IPS DF 6.9 (cell line): Measurements from ENCODE around the gene ZDHHC20.

ENCODE experiments used
- DNase-seq: peaks from one replicate; pipeline ENCODE4 v3.0.0-alpha.2; 2013; ENCODE audit warnings: low read depth, low spot score
- H3K27ac ChIP-seq: one replicate; pipeline ENCODE4 v1.5.1; 2013; ENCODE audit warnings: low read length, control low read depth
- H3K27me3 ChIP-seq: 2 replicates; pipeline ENCODE4 v1.6.1; 2013; ENCODE audit warnings: mild to moderate bottlenecking, low read length; ENCODE audit not compliant: control insufficient read depth, insufficient read depth
- H3K36me3 ChIP-seq: 2 replicates; pipeline ENCODE4 v1.6.1; 2013; ENCODE audit warnings: low read length; ENCODE audit not compliant: control insufficient read depth, insufficient read depth
- H3K4me1 ChIP-seq: 2 replicates; pipeline ENCODE4 v1.6.1; 2013; ENCODE audit warnings: low read length; ENCODE audit not compliant: control insufficient read depth, insufficient read depth
- H3K4me3 ChIP-seq: 2 replicates; pipeline ENCODE4 v1.5.1; 2013; ENCODE audit warnings: mild to moderate bottlenecking, low read length
- H3K9me3 ChIP-seq: 2 replicates; pipeline ENCODE4 v1.6.1; 2013; ENCODE audit warnings: low read length, inconsistent platforms; ENCODE audit not compliant: control insufficient read depth, insufficient read depth
- WGBS: extraction: QIAGEN DNeasy Blood & Tissue Kit; methylation state at CpG from one replicate; pipeline ENCODE4 v1.1.7; 2013; ENCODE audit warnings: mixed read lengths, missing lambda C conversion rate; ENCODE audit not compliant: insufficient read length, insufficient coverage; 5-methylcytosine and 5-hydroxymethylcytosine counted together

ZDHHC20 gene, protein sequence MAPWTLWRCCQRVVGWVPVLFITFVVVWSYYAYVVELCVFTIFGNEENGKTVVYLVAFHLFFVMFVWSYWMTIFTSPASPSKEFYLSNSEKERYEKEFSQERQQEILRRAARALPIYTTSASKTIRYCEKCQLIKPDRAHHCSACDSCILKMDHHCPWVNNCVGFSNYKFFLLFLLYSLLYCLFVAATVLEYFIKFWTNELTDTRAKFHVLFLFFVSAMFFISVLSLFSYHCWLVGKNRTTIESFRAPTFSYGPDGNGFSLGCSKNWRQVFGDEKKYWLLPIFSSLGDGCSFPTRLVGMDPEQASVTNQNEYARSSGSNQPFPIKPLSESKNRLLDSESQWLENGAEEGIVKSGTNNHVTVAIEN

DNA sequence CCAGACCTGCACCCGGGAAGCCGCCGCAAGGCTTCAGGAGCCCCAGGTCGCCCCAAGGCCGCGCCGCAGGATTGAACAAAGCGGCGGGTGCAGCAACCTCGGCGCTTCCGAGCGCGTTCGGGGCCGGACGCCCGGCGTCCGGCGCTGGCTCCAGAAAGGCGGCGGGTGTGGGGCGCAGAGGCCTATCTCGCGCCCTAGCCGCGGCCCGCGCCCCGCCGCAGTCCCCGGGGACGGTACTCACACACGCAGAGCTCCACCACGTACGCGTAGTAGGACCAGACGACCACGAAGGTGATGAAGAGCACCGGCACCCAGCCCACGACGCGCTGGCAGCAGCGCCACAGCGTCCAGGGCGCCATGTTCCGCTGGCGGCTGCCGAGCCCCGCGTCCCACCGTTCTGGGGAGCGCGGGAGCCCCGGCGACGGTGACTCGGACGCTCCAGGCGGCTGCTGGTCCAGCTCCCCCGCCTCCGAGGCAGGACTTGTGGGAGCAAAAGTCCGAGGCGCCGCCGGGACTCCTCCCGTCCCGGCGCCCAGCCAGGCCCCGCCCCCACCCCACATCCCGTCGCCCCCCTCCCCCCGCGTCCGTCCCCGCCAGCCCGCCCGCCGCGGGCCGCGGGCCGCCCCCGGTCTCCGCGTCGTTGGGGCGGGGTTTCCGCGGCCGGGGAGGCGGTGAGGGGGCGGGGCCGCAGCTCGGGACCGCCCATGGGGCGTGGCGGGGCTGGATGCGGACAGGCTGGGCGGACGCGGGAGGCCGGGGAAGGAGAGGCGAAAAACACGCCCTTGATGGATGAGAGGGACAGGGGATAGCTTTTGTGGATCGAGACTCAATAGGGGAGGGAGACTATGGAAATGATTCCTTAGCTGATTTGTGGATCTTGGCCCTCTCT is at the start of gene ZDHHC20:
Gene ZDHHC20, minus strand, starts transcription at position 491 of the 889 bp plus-strand sequence. Its CDS starts 132 bp downstream, at position 359.
- no CpG with 5 or more reads among the region's 107 CpGs for WGBS
- no peak for DNase-seq
- no peak within 1 kb of the TSS for H3K27ac ChIP-seq

GRCh38 chr13:21504379-21504778 is 45.3 kb upstream of the ZDHHC20 start:
- Histone ChIP-seq H3K4me3 (no peak overlapping the region), H3K27me3 (no peaks in the 10 kb centered on the region), H3K36me3 (no peaks in the 10 kb centered on the region), H3K9me3 (no peaks in the 10 kb centered on the region), H3K27ac (no peak overlapping the region), H3K4me1 (no peaks in the 10 kb centered on the region)
- no CpG with 5 or more reads among the region's 3 CpGs for WGBS
- no peak for DNase-seq

More for the DNA sequence above, at the start of gene ZDHHC20:
- H3K36me3 ChIP-seq: no peaks in the 10 kb centered on the region
- H3K9me3 ChIP-seq: no peaks in the 10 kb centered on the region
- H3K27me3 ChIP-seq: no peaks in the 10 kb centered on the region
- H3K4me1 ChIP-seq: no peaks in the 10 kb centered on the region
- peak within 1 kb of the TSS; percentile 96 for H3K4me3 ChIP-seq

- H3K27ac ChIP-seq: no peak overlapping the region
- no peak overlapping the region for H3K4me3 ChIP-seq
- no peaks in the 10 kb centered on the region for H3K4me1 ChIP-seq
- DNase-seq: no peak
- H3K9me3 ChIP-seq: no peaks in the 10 kb centered on the region
- no peaks in the 10 kb centered on the region for H3K27me3 ChIP-seq
- no peaks in the 10 kb centered on the region; the same call in 1 of the 2 replicates for H3K36me3 ChIP-seq
- WGBS: no CpG with 5 or more reads among the region's 3 CpGs
These were observed 42.6 kb upstream of the ZDHHC20 start for GRCh38 chr13:21501686-21502085.

DNA sequence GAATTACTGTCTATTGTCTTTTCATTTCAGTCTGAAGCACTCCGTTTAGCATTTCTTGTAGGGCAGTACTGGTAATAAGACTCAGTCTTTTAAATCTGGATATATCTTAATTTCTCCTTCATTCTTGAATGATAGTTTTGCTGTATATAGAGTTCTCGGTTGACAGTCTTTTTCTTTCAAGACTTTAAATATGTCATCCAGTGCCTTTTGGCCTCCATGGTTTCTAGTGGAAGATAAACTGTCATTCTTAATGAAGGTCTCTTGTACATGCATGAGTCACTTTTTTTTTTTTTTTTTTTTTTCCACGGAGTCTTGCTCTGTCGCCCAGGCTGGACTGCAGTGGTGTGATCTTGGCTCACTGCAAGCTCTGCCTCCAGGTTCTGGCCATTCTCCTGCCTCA is 27.2 kb upstream of the ZDHHC20 start:
- no peaks in the 10 kb centered on the region for H3K9me3 ChIP-seq
- H3K4me1 ChIP-seq: no peaks in the 10 kb centered on the region
- no peak for DNase-seq
- H3K27ac ChIP-seq: no peak overlapping the region
- H3K4me3 ChIP-seq: no peak overlapping the region
- no peaks in the 10 kb centered on the region for H3K36me3 ChIP-seq
- H3K27me3 ChIP-seq: no peaks in the 10 kb centered on the region
- WGBS: no CpG with 5 or more reads among the region's 4 CpGs

DNA sequence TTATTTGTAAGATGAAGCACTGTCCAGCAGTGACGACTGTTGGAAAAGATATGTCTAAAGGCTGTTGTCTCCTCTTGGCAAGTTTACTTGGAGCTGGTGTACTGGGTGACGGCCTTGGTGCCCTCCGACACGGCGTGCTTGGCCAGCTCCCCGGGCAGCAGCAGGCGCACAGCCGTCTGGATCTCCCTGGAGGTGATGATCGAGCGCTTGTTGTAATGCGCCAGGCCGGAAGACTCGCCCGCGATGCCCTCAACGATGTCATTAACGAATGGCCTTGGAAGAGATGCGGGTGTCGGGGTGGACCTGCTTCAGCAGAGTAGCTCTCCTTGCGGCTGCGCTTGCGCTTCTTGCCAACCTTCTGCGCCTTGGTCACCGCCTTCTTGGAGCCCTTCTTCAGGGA is 24.6 kb upstream of the ZDHHC20 start:
- H3K27me3 ChIP-seq: no peaks in the 10 kb centered on the region
- WGBS: no CpG with 5 or more reads among the region's 24 CpGs
- no peaks in the 10 kb centered on the region for H3K9me3 ChIP-seq
- DNase-seq: no peak
- H3K27ac ChIP-seq: no peak overlapping the region
- H3K4me1 ChIP-seq: no peaks in the 10 kb centered on the region
- H3K36me3 ChIP-seq: no peaks in the 10 kb centered on the region
- H3K4me3 ChIP-seq: no peak overlapping the region

- Histone ChIP-seq H3K9me3 (no peaks in the 10 kb centered on the region), H3K36me3 (no peaks in the 10 kb centered on the region), H3K4me1 (no peaks in the 10 kb centered on the region), H3K4me3 (no peak overlapping the region), H3K27me3 (no peaks in the 10 kb centered on the region), H3K27ac (no peak overlapping the region)
- no CpG with 5 or more reads among the region's 6 CpGs for WGBS
- no peak for DNase-seq
These were observed 22.3 kb upstream of the ZDHHC20 start for GRCh38 chr13:21481359-21481758.

DNA sequence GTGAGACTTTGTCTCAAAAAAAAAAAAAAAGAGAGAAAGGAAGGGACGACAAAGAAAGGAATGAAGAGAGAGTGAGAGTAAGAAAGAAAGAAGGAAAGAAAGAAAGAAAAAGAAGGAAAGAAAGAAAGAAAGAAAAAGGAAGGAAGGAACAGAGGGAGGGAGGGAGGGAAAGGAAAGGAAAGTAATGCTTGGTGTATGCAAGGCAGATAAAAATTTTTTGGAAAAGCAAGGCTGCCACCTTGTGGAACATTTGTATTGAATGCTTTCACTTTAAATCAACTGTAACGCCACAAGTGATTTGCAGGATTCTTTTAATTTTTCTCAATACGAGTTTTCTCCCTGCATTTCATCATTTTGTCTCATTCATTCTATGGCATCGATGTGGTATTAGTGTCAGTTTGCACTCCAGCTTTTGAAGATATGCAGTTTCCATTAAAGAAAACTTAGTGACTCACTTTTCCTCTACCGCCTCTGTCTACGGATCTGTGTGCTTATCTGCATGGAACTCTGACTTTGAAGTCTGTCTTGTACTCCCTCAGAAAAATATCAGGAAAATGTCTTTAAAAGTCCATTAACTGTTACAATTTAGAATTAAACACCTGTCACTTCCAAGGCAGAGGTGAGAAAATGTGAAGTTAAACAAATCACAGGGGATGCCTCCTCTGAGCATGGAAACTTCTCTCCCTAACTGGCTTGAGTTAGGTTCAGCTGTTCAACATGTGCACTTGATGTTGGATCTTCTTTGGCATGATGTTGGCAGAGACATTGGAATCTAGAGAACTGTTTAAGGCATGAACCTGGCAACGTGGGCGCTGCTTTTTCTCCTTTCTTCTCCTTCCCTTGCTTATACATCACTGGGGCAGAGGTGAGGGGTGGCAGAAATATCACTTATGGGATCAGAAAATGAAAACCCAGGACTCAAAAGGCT is 20.0 kb upstream of the ZDHHC20 start:
- no peak for DNase-seq
- H3K4me3 ChIP-seq: no peak overlapping the region

GRCh38 chr13:21476893-21477472 is 17.9 kb upstream of the ZDHHC20 start:
- no peak overlapping the region for H3K4me3 ChIP-seq
- DNase-seq: peak; percentile 88
- H3K27ac ChIP-seq: no peak overlapping the region
- H3K9me3 ChIP-seq: no peaks in the 10 kb centered on the region
- no peaks in the 10 kb centered on the region for H3K36me3 ChIP-seq
- WGBS: no CpG with 5 or more reads among the region's 18 CpGs
- no peaks in the 10 kb centered on the region for H3K4me1 ChIP-seq
- no peaks in the 10 kb centered on the region for H3K27me3 ChIP-seq

More for the DNA sequence above, 20.0 kb upstream of the ZDHHC20 start:
- Histone ChIP-seq H3K4me1 (no peaks in the 10 kb centered on the region), H3K27ac (no peak overlapping the region), H3K36me3 (no peaks in the 10 kb centered on the region), H3K9me3 (no peaks in the 10 kb centered on the region), H3K27me3 (no peaks in the 10 kb centered on the region)
- 100% methylated on average over 1 of the region's 8 CpGs for WGBS

GRCh38 chr13:21475115-21475514 is 16.0 kb upstream of the ZDHHC20 start:
- DNase-seq: no peak
- Histone ChIP-seq H3K27ac (no peak overlapping the region), H3K4me1 (no peaks in the 10 kb centered on the region), H3K36me3 (no peaks in the 10 kb centered on the region), H3K27me3 (no peaks in the 10 kb centered on the region), H3K4me3 (no peak overlapping the region), H3K9me3 (no peaks in the 10 kb centered on the region)
- no CpG with 5 or more reads among the region's 6 CpGs for WGBS

DNA sequence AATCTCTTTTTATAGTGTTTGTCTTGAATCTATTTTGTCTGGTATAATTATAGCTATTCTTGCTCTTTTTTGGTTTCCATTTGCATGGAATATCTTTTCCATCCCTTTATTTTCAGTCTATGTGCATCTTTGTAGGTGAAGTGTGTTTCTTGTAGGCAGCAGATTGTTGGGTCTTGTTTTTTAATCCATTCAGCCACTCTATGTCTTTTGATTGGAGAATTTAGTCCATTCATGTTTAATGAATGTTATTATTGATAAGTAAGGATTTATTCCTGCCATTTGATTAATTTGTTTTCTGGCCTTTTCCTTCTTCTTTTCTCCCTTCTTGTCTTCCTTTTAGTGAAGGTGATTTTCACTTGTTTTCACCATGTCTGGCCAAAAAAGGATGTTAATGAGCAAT is 11.7 kb upstream of the ZDHHC20 start:
- Histone ChIP-seq H3K4me1 (no peaks in the 10 kb centered on the region), H3K36me3 (no peaks in the 10 kb centered on the region), H3K4me3 (no peak overlapping the region), H3K9me3 (no peaks in the 10 kb centered on the region), H3K27ac (no peak overlapping the region), H3K27me3 (no peaks in the 10 kb centered on the region)
- DNase-seq: no peak
